ENCODE measurements around the gene APPBP2. TPM values are rescaled to one million over a fixed set of nuclear protein-coding genes. Genes with fewer than 3 reads are reported as not detected.
A peak's percentile ranks its signal among the peaks of the same experiment; 100 is the strongest.
"Not testable (repeated sequence)": the region's sequence is repeated elsewhere in the genome, so short reads cannot be mapped to it uniquely, and the experiment has no call there.

APPBP2 gene
- total RNA-seq, 1 donor from 2014 or later: 51.7 TPM

DNA sequence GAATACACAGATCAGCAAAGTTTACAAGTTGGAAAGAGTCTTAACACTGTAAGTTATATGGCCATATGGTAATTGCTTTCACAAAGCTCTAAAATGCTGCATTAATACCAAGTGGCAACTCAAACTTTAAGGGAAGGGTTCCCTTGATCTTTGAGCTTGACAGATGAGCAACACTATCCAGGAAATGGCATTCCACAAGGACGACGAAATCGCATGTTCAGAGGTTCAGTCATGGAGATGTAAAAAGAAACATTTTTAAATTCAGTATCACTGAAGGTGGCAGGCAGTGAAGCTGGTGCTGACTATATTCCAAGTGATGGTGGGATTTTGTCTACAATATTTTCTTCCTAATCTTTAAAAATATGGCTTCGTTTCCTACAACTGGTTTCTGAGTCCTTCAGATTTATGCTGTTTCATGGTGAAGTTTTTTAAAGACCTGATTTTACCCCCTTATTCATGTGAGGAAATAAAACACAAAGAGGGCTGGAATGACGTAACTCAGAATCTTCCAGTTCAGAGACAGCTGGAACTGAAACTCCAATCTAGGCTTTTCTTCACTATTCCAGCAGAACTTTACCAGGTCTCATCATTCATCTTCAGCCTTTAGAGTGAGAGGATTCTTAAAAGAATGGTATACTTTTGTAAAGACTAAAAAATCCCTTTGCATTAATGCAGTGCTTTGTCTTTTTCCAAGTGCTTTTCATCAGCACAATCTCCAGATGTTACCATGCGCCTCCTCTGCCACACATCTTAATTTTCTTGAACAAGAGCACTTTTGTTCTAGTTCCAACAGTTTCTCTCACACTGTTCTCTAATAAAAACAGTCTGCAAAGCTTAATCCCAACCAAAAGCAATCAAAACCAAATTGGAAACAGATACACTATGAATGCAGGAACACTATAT, 83.5 kb downstream of the APPBP2 start:
- TF ChIP-seq, protein P1, sequence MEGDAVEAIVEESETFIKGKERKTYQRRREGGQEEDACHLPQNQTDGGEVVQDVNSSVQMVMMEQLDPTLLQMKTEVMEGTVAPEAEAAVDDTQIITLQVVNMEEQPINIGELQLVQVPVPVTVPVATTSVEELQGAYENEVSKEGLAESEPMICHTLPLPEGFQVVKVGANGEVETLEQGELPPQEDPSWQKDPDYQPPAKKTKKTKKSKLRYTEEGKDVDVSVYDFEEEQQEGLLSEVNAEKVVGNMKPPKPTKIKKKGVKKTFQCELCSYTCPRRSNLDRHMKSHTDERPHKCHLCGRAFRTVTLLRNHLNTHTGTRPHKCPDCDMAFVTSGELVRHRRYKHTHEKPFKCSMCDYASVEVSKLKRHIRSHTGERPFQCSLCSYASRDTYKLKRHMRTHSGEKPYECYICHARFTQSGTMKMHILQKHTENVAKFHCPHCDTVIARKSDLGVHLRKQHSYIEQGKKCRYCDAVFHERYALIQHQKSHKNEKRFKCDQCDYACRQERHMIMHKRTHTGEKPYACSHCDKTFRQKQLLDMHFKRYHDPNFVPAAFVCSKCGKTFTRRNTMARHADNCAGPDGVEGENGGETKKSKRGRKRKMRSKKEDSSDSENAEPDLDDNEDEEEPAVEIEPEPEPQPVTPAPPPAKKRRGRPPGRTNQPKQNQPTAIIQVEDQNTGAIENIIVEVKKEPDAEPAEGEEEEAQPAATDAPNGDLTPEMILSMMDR (IDR thresholded peaks at IDR 0.05): no peak
- Mint-ChIP-seq H3K27me3 (ENCODE audit: unreplicated experiment) (no peaks in the 10 kb centered on the region), H3K9me3 (ENCODE audit: unreplicated experiment) (no peaks in the 10 kb centered on the region), H3K27ac (ENCODE audit: unreplicated experiment) (no peak overlapping the region), H3K36me3 (ENCODE audit: unreplicated experiment) (peaks cover 30% of the 10 kb centered on the region), H3K4me1 (ENCODE audit: unreplicated experiment) (peaks cover 8% of the 10 kb centered on the region), H3K4me3 (ENCODE audit: unreplicated experiment) (no peak overlapping the region)
- no peak for DNase-seq (ENCODE audit: extremely low spot score, unreplicated experiment)

GRCh38 chr17:60439501-60439900, 86.5 kb downstream of the APPBP2 start:
- H3K4me1 Mint-ChIP-seq (ENCODE audit: unreplicated experiment): peaks cover 12% of the 10 kb centered on the region
- peaks cover 8% of the 10 kb centered on the region for H3K36me3 Mint-ChIP-seq (ENCODE audit: unreplicated experiment)
- TF ChIP-seq, protein P1 (IDR thresholded peaks at IDR 0.05): no peak
- DNase-seq (ENCODE audit: extremely low spot score, unreplicated experiment): no peak
- no peak overlapping the region for H3K4me3 Mint-ChIP-seq (ENCODE audit: unreplicated experiment)
- no peaks in the 10 kb centered on the region for H3K9me3 Mint-ChIP-seq (ENCODE audit: unreplicated experiment)
- H3K27ac Mint-ChIP-seq (ENCODE audit: unreplicated experiment): no peak overlapping the region
- H3K27me3 Mint-ChIP-seq (ENCODE audit: unreplicated experiment): no peaks in the 10 kb centered on the region

- Mint-ChIP-seq H3K4me1 (ENCODE audit: unreplicated experiment) (peaks cover 9% of the 10 kb centered on the region), H3K27me3 (ENCODE audit: unreplicated experiment) (no peaks in the 10 kb centered on the region), H3K9me3 (ENCODE audit: unreplicated experiment) (peaks cover 3% of the 10 kb centered on the region), H3K27ac (ENCODE audit: unreplicated experiment) (no peak overlapping the region), H3K4me3 (ENCODE audit: unreplicated experiment) (no peak overlapping the region), H3K36me3 (ENCODE audit: unreplicated experiment) (no peaks in the 10 kb centered on the region)
- DNase-seq (ENCODE audit: extremely low spot score, unreplicated experiment): no peak
- TF ChIP-seq, protein P1 (IDR thresholded peaks at IDR 0.05): no peak
These were observed 89.4 kb downstream of the APPBP2 start for GRCh38 chr17:60436676-60437075.

GRCh38 chr17:60435244-60436167, 90.5 kb downstream of the APPBP2 start:
- H3K9me3 Mint-ChIP-seq (ENCODE audit: unreplicated experiment): peaks cover 3% of the 10 kb centered on the region
- H3K27me3 Mint-ChIP-seq (ENCODE audit: unreplicated experiment): no peaks in the 10 kb centered on the region
- peak overlapping the region; percentile 74 for H3K27ac Mint-ChIP-seq (ENCODE audit: unreplicated experiment)
- H3K36me3 Mint-ChIP-seq (ENCODE audit: unreplicated experiment): no peaks in the 10 kb centered on the region
- H3K4me3 Mint-ChIP-seq (ENCODE audit: unreplicated experiment): no peak overlapping the region
- peaks cover 9% of the 10 kb centered on the region for H3K4me1 Mint-ChIP-seq (ENCODE audit: unreplicated experiment)
- peak; percentile 89 for DNase-seq (ENCODE audit: extremely low spot score, unreplicated experiment)
- TF ChIP-seq, protein P1 (IDR thresholded peaks at IDR 0.05): peak; percentile 91

- H3K4me3 Mint-ChIP-seq (ENCODE audit: unreplicated experiment); H3K9me3 Mint-ChIP-seq (ENCODE audit: unreplicated experiment); H3K27ac Mint-ChIP-seq (ENCODE audit: unreplicated experiment); H3K27me3 Mint-ChIP-seq (ENCODE audit: unreplicated experiment); H3K4me1 Mint-ChIP-seq (ENCODE audit: unreplicated experiment); H3K36me3 Mint-ChIP-seq (ENCODE audit: unreplicated experiment): not testable (repeated sequence)
- peak; percentile 51 for DNase-seq (ENCODE audit: extremely low spot score, unreplicated experiment)
These were observed 92.7 kb downstream of the APPBP2 start for GRCh38 chr17:60433021-60433997.

DNA sequence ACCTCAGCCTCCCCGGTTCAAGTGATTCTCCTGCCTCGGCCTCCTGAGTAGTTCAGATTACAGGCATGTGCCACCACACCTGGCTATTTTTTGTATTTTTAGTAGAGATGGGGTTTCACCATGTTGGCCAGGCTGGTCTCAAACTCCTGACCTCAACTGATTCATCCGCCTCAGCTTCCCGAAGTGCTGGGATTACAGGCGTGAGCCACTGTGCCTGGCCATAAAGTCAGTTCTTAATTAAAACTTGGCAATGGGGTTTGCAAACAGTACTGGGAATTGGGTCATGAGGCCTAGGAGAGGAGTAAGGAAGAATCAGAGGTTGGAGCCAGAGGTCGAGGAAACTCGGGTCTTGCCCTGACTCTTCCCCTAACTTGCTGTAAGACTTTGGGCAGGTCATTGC, 95.5 kb downstream of the APPBP2 start:
- H3K27ac Mint-ChIP-seq (ENCODE audit: unreplicated experiment); H3K9me3 Mint-ChIP-seq (ENCODE audit: unreplicated experiment); H3K36me3 Mint-ChIP-seq (ENCODE audit: unreplicated experiment); H3K4me3 Mint-ChIP-seq (ENCODE audit: unreplicated experiment); H3K27me3 Mint-ChIP-seq (ENCODE audit: unreplicated experiment); H3K4me1 Mint-ChIP-seq (ENCODE audit: unreplicated experiment): not testable (repeated sequence)
- DNase-seq (ENCODE audit: extremely low spot score, unreplicated experiment): peak; percentile 34

- not testable (repeated sequence) for H3K9me3 Mint-ChIP-seq (ENCODE audit: unreplicated experiment); H3K27ac Mint-ChIP-seq (ENCODE audit: unreplicated experiment); H3K36me3 Mint-ChIP-seq (ENCODE audit: unreplicated experiment); H3K4me1 Mint-ChIP-seq (ENCODE audit: unreplicated experiment); DNase-seq (ENCODE audit: extremely low spot score, unreplicated experiment); H3K27me3 Mint-ChIP-seq (ENCODE audit: unreplicated experiment); H3K4me3 Mint-ChIP-seq (ENCODE audit: unreplicated experiment)
These were observed 97.6 kb downstream of the APPBP2 start for GRCh38 chr17:60428491-60428890.
